AML-193 (cell line): ENCODE measurements around the gene OR4K14.
"Not testable (repeated sequence)": the region's sequence is repeated elsewhere in the genome, so short reads cannot be mapped to it uniquely, and the experiment has no call there.

Source experiments
- DNase-seq, 2 experiments: peaks; one replicate each; lab custom pipeline; 2025; lab: John Stamatoyannopoulos, UW

OR4K14 gene, protein sequence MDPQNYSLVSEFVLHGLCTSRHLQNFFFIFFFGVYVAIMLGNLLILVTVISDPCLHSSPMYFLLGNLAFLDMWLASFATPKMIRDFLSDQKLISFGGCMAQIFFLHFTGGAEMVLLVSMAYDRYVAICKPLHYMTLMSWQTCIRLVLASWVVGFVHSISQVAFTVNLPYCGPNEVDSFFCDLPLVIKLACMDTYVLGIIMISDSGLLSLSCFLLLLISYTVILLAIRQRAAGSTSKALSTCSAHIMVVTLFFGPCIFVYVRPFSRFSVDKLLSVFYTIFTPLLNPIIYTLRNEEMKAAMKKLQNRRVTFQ

DNA sequence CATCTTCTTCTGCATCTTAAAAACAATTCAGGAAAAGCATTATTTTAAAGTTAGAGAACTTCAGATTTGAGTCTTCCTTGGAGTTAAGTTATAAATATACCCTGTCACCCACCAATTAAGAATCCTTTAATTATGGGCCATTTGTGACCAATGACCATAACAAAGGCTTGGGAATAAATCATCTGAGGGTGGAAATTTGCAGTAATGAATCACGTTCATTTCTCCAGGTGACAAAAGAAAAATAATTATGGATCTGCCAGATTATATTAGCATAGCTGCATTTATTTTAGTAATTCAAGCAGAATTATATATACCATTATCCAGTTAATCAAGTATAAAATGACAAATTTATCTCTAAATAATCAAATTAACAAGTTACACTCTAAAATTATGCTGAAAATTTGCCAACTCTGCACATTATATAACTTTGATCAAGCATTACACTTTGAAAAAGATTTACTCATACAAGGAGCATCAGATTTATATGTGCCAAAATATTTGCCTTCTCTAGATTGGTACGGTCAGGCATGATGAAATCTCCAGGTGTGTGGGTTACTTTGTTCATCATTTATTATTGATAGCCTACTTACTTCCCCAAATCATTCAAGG is at the start of gene OR4K14:
Gene OR4K14 (minus strand): TSS at position 51 of the 609 bp plus-strand sequence. CDS start 4,114 bp downstream, outside the sequence.
- no peak for DNase-seq

DNA sequence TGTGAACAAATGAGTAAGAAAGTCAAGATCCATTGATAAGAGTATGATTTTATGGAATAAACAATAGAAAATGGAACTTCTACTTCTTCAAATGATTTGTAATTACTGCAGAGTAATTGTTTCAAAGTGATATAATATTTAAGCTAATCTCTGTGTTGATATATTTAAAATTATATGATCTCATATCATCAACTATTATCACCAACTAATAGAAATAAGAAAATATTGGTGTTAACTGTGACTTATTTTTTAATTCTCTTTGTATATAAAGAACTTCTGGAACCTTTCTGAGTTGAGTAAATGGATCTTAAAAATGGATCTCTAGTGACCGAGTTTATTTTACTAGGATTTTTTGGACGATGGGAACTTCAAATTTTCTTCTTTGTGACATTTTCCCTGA is 40.6 kb upstream of the OR4K14 start, which contains the start of gene OR4L1:
Gene OR4L1 (plus strand): TSS at position 301 of the 400 bp plus-strand sequence. CDS start 0 bp downstream, at position 301.
- no peak for DNase-seq

DNA sequence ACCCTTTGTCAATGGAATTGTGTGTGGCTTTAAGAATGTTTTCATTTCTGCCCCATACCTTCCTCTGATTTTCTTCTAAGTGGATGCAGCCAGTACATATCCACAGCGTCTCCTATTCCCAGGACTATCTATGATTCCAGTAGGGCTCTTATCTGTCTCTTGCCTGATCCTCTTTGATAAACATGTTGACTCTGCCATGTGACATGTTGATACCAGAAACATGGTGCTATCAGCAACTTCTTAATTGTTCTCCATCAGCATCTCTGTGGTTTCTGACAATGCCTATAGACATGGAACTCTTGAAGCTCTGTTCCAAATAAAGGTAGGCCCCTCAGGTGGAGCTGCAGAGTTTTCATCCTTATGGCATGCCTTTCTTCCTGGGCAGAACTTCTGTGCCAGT is 29.1 kb upstream of the OR4K14 start:
- DNase-seq: no peak

DNA sequence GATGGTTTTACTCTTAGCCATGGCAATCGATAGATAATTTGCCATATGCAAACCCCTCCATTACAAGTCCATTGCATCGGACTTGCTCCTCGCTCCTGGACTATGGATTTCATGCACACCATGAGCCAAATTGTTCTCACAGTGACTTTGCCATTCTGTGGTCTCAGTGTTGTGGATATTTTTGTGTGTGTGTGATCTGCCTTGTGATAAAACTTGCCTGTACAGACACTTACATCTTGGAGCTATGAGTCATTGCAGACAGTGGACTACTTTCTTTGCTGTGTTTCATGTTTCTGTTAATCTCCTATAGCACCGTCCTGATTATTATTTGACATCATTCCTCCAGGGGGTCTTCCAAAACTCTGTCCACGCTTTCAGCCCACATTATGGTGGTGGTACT is 25.1 kb upstream of the OR4K14 start:
- DNase-seq: no peak

DNA sequence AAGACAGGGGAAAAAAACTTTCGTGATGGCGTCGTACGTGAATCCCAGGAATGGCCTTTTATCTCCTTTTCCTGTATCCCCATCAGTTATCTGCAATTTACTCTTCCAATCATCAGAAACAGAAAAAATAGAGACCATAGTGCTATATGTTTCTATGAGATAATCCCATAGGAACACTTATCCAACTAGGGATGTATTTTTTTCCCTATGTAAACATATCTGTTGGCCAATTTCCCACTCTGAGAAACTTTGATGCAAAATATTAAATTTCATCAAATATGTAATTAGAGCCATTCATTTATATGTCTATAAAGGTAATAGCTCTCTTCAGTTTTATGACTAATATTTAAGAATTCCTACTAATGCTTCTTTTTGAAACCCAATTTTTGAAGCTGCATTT is 16.8 kb upstream of the OR4K14 start, which contains the start of gene OR4K13:
Gene OR4K13 (minus strand): TSS at position 101 of the 400 bp plus-strand sequence. CDS start 1,280 bp downstream, outside the sequence.
- DNase-seq: no peak

DNA sequence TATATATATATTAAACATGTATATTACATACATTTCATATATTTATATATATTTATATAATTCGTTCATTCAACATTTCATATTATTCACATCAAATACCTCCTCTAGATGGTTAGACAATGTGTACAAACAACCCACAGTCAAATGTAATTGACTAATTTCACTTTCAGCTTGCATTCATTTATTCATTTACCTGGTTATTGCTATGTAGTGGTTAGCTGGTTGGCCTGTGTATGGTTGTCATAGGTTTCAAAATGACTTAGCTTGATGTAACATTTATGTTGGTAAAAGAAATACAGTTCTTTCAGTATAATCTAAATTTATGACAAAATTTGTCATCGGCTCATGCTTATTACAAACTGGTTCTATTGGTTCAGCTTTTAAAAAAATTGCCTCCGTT is 16.3 kb upstream of the OR4K14 start:
- no peak for DNase-seq

DNA sequence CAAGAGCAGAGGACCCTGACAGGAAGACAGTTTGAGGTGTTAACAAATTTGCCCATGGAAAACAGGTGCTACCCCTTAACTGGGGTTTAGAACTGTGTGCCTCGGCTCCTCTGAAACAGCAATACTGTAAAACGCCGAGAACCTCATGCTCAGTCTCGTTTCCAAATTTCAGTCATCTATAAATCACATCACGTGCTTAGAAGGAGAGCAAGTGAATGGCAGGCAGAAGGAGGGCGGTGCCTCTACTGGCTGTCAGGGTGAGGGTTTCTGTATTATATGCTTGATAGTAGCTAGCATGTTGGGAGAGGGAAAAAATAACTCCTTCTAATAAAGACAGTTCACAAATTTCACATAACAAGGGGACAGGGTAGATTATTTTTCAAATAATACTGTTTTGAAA is 12.0 kb upstream of the OR4K14 start:
- no peak for DNase-seq

DNA sequence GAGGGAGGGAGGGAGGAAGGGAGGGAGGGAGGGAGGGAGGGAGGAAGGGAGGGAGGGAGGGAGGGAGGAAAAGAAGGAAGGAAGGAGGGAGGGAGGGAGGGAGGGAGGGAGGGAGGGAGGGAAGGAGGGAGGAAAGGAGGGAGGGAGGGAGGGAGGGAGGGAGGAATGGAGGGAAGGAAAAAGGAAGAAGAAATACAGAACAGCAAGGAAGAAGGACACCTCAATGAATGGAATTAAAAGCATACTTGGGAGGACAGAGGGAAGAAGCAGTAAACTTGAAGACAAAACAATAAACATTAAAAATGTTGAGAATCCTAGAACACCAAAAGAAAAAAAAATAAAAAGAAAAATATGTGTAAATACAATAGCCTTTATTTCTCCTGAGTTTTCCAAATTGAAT is 11.0 kb downstream of the OR4K14 start:
- DNase-seq: no peak

DNA sequence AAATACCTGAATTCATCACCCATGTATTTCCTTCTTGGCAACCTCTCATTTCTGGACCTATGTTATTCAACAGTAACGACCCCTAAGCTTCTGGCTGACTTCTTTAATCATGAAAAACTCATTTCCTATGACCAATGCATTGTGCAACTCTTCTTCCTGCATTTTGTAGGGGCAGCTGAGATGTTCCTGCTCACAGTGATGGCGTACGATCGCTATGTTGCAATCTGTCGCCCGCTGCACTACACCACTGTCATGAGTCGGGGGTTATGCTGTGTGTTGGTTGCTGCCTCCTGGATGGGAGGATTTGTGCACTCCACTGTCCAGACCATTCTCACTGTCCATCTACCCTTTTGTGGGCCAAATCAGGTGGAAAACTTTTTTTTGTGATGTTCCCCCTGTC is 16.8 kb downstream of the OR4K14 start:
- no peak for DNase-seq

DNA sequence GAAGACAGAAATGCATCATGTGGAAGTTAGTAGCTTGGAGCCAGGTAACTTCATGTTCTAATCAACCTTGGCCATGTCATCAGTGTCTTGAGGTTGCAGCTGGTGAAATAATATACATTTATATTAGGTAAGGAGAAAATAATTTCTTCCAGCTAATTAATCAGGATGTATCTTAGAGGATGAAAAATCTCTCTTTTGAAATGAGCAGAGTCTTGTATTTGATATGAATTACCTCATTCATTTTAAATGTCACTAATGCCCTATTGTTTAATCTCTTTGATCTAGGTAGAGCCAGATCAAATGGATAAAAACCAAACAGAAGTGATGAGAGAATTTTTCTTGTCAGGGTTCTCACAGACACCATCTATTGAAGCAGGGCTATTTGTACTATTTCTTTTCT is 17.2 kb downstream of the OR4K14 start, which contains the start of gene OR4Q2:
Gene OR4Q2 (plus strand): TSS at position 301 of the 400 bp plus-strand sequence.
- DNase-seq: no peak

DNA sequence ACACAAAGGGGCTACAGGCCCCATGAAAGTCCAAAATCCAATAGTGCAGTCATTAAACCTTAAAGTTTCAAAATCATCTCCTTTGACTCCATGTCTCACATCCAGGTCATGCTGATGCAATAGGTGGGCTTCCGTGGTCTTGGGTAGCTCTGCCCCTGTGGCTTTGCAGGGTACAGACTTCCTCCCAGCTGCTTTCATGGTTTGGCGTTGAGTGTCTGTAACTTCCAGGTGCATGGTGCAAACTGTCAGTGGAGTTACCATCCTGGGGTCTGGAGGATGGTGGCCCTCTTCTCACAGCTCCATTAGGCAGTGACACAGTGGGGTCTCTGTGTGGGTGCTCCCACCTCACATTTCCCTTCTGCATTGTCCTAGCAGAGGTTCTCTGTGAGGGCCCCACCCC is 25.7 kb downstream of the OR4K14 start:
- no peak for DNase-seq

DNA sequence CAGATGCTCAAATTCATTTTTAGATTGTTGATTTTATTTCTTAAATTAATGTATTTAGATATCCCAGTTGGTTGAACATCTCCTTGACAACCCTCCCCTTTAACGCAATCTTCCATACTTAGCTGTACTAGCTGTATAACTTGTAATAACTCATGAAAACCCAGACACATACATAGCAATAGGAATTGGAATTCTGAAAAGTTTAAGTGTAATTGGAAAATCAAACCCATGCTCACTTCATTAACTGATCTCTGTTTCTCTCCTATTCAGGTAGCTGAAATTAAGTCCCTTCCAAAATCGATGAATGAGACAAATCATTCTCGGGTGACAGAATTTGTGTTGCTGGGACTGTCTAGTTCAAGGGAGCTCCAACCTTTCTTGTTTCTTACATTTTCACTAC is 43.8 kb downstream of the OR4K14 start, which contains the start of gene OR4K15:
Gene OR4K15 (plus strand): TSS at position 301 of the 400 bp plus-strand sequence. CDS start 0 bp downstream, at position 301.
- no peak for DNase-seq

DNA sequence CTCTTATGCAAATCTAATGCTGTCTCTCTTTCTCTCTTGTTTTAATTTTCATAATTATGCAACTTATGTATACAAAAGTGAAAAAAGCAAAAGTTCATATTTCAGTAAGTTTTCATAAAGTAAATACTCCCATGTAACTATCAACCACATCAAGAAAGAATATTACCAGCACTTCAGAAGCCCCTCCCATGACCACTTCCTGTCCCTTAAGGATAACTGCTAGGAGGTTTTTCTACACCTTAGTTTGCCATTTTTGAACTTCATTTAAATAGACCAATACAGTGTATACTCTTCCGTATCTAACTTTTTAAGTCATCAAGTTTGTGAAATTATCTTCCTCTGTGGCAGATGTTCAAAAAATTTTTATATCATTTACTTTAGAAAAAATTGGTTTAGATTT is 44.3 kb downstream of the OR4K14 start:
- no peak for DNase-seq

DNA sequence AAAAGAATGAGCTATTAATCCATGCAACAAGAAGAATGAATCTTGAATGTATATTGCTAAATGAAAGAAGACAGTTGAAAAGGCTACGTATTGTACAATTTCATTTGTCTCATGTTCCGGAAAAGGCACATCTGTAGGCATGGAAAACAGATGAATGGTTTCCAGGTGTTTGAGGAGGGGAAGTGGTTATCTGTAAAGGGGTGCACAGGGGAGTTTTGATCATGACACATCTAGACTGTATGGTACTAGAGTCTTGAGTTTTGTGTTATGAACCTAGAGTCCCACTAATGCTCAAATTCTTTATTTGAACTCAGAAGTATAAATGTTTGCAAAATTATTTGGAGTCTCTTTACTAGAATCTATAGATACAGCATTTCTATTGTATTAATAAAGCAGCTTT is 49.4 kb downstream of the OR4K14 start:
- not testable (repeated sequence) for DNase-seq
